Astrocyte (in vitro differentiated cells and primary cell): ENCODE data around the gene CRYBG3. TPM values are rescaled to one million over a fixed set of nuclear protein-coding genes. Genes with fewer than 3 reads are reported as not detected.

Experiments
- DNase-seq: peaks from one replicate; pipeline ENCODE4 v3.0.0-alpha.2; 2010; ENCODE audit warnings: low read depth
- FAIRE-seq: peaks from 2 replicates; lab custom pipeline; 2011; peaks lifted over from hg19 to GRCh38; lab: Jason Lieb, UNC
- H2AFZ ChIP-seq: 2 replicates; pipeline ENCODE4 v1.6.0; 2012; ENCODE audit warnings: low read depth, low read length, inconsistent platforms
- H3K27ac ChIP-seq: 2 replicates; pipeline ENCODE4 v1.5.1; 2011; ENCODE audit warnings: low read depth, low read length, inconsistent platforms
- H3K27me3 ChIP-seq: 2 replicates; pipeline ENCODE4 v1.6.0; 2011; ENCODE audit warnings: low read length, inconsistent platforms; ENCODE audit not compliant: insufficient read depth
- H3K36me3 ChIP-seq: 2 replicates; pipeline ENCODE4 v1.5.1; 2011; ENCODE audit warnings: low read length, inconsistent platforms; ENCODE audit not compliant: insufficient read depth
- H3K4me1 ChIP-seq: 2 replicates; pipeline ENCODE4 v1.5.1; 2011; ENCODE audit warnings: low read length, inconsistent platforms; ENCODE audit not compliant: insufficient read depth
- H3K4me2 ChIP-seq: 2 replicates; pipeline ENCODE4 v1.6.0; 2012; ENCODE audit warnings: low read length, inconsistent platforms
- H3K4me3 ChIP-seq: 2 replicates; pipeline ENCODE4 v1.5.1; 2011; ENCODE audit warnings: low read depth, mild to moderate bottlenecking, low read length, inconsistent platforms; ENCODE audit not compliant: insufficient read depth
- H3K79me2 ChIP-seq: 2 replicates; pipeline ENCODE4 v1.6.0; 2012; ENCODE audit warnings: mild to moderate bottlenecking, low read length, inconsistent platforms; ENCODE audit not compliant: insufficient read depth
- H3K9ac ChIP-seq: 2 replicates; pipeline ENCODE4 v1.6.0; 2012; ENCODE audit warnings: mild to moderate bottlenecking, low read length, inconsistent platforms
- H3K9me3 ChIP-seq: 2 replicates; pipeline ENCODE4 v1.5.1; 2012; ENCODE audit warnings: low read depth, mild to moderate bottlenecking, low read length, inconsistent platforms; ENCODE audit not compliant: insufficient read depth
- H4K20me1 ChIP-seq: 2 replicates; pipeline ENCODE4 v1.6.0; 2012; ENCODE audit warnings: low read length, inconsistent platforms; ENCODE audit not compliant: insufficient read depth
- H3K27ac Mint-ChIP-seq: one replicate; pipeline ENCODE4 v1.8.0; 2021; ENCODE audit warnings: mild to moderate bottlenecking, mixed read lengths; ENCODE audit not compliant: unreplicated experiment
- H3K27me3 Mint-ChIP-seq: one replicate; pipeline ENCODE4 v1.8.0; 2021; ENCODE audit warnings: low read depth, mixed read lengths; ENCODE audit not compliant: unreplicated experiment
- H3K36me3 Mint-ChIP-seq: one replicate; pipeline ENCODE4 v1.8.0; 2021; ENCODE audit warnings: low read depth, mixed read lengths; ENCODE audit not compliant: unreplicated experiment
- H3K4me1 Mint-ChIP-seq: one replicate; pipeline ENCODE4 v1.8.0; 2021; ENCODE audit warnings: low read depth, mixed read lengths; ENCODE audit not compliant: unreplicated experiment
- H3K4me3 Mint-ChIP-seq: one replicate; pipeline ENCODE4 v1.8.0; 2021; ENCODE audit warnings: mild to moderate bottlenecking, moderate library complexity, mixed read lengths; ENCODE audit not compliant: unreplicated experiment
- H3K9me3 Mint-ChIP-seq: one replicate; pipeline ENCODE4 v1.8.0; 2021; ENCODE audit warnings: mild to moderate bottlenecking, mixed read lengths; ENCODE audit not compliant: unreplicated experiment
- EZH2 ChIP-seq: IDR thresholded peaks from 2 replicates; pipeline ENCODE4 v1.6.1; 2012; ENCODE audit warnings: mild to moderate bottlenecking, low read length, inconsistent platforms; ENCODE audit not compliant: insufficient read depth
- total RNA-seq: library from RNA; stranded (reverse); gene quantifications from 2 replicates; pipeline ENCODE4 v1.2.1, GENCODE V29; 2021
- TF ChIP-seq, protein P1 (sequence below): IDR thresholded peaks from 2 replicates; pipeline ENCODE4 v1.5.1; 2011; ENCODE audit warnings: low read depth, mild to moderate bottlenecking, inconsistent platforms, low read length, moderate library complexity; ENCODE audit not compliant: insufficient read depth

Gene CRYBG3
- total RNA-seq, 1 donor from 2014 or later: 13.0 TPM

DNA sequence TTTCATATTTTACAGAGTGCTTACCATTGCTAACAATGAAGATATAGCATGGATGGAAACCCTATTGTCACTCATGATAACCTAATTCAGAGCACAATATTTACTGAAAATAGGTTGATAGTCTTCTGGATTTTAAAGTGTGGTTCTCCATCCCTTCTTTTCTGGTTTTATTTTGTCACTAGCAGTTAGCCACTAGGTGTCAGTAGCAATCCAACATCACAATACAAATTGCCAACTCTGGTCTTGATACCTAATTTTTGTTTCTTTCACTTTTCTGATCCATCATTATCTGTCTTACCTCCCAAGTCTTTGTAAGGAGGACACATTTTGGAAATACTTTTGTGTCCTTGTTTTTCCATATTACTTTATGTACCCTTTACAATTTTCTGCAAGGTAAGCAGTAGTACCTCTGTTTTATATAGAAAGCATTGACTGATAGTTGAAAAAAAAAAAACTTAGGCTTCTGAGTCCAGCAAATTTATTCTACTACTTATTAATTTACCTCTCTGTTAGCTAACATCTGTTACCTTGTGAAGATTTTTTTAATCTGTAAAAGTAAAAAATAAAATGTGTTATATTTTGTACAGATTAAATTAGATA lies 28.3 kb upstream of the CRYBG3 start:
- H3K4me1 ChIP-seq: no peaks in the 10 kb centered on the region
- no peaks in the 10 kb centered on the region for H3K36me3 Mint-ChIP-seq
- no peak overlapping the region for H3K27ac Mint-ChIP-seq
- no peaks in the 10 kb centered on the region for H3K9me3 Mint-ChIP-seq
- FAIRE-seq: peak; percentile 69
- DNase-seq: peak; percentile 19
- TF ChIP-seq, protein P1, sequence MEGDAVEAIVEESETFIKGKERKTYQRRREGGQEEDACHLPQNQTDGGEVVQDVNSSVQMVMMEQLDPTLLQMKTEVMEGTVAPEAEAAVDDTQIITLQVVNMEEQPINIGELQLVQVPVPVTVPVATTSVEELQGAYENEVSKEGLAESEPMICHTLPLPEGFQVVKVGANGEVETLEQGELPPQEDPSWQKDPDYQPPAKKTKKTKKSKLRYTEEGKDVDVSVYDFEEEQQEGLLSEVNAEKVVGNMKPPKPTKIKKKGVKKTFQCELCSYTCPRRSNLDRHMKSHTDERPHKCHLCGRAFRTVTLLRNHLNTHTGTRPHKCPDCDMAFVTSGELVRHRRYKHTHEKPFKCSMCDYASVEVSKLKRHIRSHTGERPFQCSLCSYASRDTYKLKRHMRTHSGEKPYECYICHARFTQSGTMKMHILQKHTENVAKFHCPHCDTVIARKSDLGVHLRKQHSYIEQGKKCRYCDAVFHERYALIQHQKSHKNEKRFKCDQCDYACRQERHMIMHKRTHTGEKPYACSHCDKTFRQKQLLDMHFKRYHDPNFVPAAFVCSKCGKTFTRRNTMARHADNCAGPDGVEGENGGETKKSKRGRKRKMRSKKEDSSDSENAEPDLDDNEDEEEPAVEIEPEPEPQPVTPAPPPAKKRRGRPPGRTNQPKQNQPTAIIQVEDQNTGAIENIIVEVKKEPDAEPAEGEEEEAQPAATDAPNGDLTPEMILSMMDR: peak; percentile 77
- TF ChIP-seq EZH2: no peak
- no peak overlapping the region for H2AFZ ChIP-seq
- H3K4me1 Mint-ChIP-seq: no peaks in the 10 kb centered on the region
- no peaks in the 10 kb centered on the region for H4K20me1 ChIP-seq
- H3K27ac ChIP-seq: no peak overlapping the region
- H3K27me3 Mint-ChIP-seq: no peaks in the 10 kb centered on the region
- no peaks in the 10 kb centered on the region for H3K36me3 ChIP-seq
- no peak overlapping the region for H3K4me2 ChIP-seq
- no peak overlapping the region for H3K4me3 Mint-ChIP-seq
- no peaks in the 10 kb centered on the region for H3K27me3 ChIP-seq
- no peak overlapping the region for H3K4me3 ChIP-seq
- H3K9ac ChIP-seq: no peak overlapping the region
- H3K79me2 ChIP-seq: no peaks in the 10 kb centered on the region
- H3K9me3 ChIP-seq: no peaks in the 10 kb centered on the region

DNA sequence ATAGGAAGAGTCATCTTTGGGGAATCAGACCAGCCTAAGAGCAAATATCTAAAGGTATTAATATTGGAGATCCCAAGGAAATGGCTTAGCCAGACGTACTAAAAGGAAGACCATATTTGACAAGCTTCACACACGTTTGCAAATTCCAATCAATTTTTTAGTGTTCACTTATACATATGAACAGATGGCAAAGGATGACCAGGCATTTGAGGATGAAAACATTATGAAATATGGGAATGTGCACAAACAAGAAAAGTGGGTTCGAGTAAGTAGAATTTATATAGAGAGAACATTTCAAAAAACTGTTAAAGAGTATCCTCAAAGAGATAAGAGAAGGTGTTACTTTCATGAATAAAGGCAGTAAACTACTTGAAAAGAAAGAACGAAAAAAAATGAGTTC lies 25.9 kb upstream of the CRYBG3 start:
- no peaks in the 10 kb centered on the region for H3K9me3 Mint-ChIP-seq

DNA sequence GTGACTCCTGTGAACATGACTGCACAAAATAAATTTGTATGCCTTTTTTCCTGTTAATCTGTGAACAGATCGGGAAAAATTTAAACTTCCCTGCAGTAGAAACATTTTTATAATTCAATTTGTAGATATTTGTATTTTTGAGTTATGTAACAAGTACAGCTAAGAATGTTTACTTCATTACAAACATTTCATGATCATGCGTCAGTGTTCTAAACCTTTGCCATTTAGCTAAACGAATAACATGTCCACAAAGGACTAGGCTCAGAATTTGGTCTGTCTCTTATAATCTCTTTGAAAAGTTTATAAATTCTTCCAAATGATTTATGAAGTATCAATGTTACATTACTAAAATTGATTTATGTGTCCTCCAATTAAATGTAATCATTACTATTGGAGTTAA lies 17.3 kb upstream of the CRYBG3 start:
- TF ChIP-seq EZH2: no peak
- TF ChIP-seq, protein P1: no peak
- Histone ChIP-seq H3K4me1 (no peaks in the 10 kb centered on the region), H3K36me3 (no peaks in the 10 kb centered on the region), H3K9ac (no peak overlapping the region), H3K27me3 (no peaks in the 10 kb centered on the region), H4K20me1 (no peaks in the 10 kb centered on the region), H2AFZ (no peak overlapping the region), H3K79me2 (no peaks in the 10 kb centered on the region), H3K9me3 (no peaks in the 10 kb centered on the region), H3K27ac (no peak overlapping the region), H3K4me2 (no peak overlapping the region), H3K4me3 (no peak overlapping the region)
- Mint-ChIP-seq H3K4me3 (no peak overlapping the region), H3K4me1 (no peaks in the 10 kb centered on the region), H3K9me3 (no peaks in the 10 kb centered on the region), H3K36me3 (peaks cover 5% of the 10 kb centered on the region), H3K27me3 (no peaks in the 10 kb centered on the region), H3K27ac (no peak overlapping the region)
- DNase-seq (no peak), FAIRE-seq (no peak)

More for the DNA sequence above, 25.9 kb upstream of the CRYBG3 start:
- Histone ChIP-seq H3K36me3 (no peaks in the 10 kb centered on the region), H2AFZ (no peak overlapping the region), H4K20me1 (no peaks in the 10 kb centered on the region), H3K27ac (no peak overlapping the region), H3K4me1 (no peaks in the 10 kb centered on the region), H3K4me3 (no peak overlapping the region), H3K27me3 (no peaks in the 10 kb centered on the region), H3K79me2 (no peaks in the 10 kb centered on the region), H3K4me2 (no peak overlapping the region), H3K9me3 (no peaks in the 10 kb centered on the region), H3K9ac (no peak overlapping the region)
- Mint-ChIP-seq H3K27me3 (no peaks in the 10 kb centered on the region), H3K4me3 (no peak overlapping the region), H3K36me3 (no peaks in the 10 kb centered on the region), H3K4me1 (no peaks in the 10 kb centered on the region), H3K27ac (no peak overlapping the region)
- DNase-seq: no peak
- TF ChIP-seq EZH2: no peak
- TF ChIP-seq, protein P1: no peak
- FAIRE-seq: peak; percentile 17
